HepG2 (cell line): Measurements from ENCODE around the gene PPP1R27. TPM values are rescaled to one million over a fixed set of nuclear protein-coding genes. Genes with fewer than 3 reads are reported as not detected.
A peak's percentile ranks its signal among the peaks of the same experiment; 100 is the strongest.

Source experiments
- BCL6 ChIP-seq: IDR thresholded peaks from 2 replicates; pipeline ENCODE4 v1.6.1; 2016; ENCODE audit warnings: missing genetic modification reagents, missing compliant biosample characterization
- CBX1 ChIP-seq: IDR thresholded peaks from one replicate; pipeline ENCODE4 v1.6.1; 2016; ENCODE audit warnings: antibody characterized with exemption, low read depth
- CC2D1A ChIP-seq: sonication (generic); formaldehyde crosslinking; IDR thresholded peaks from 2 replicates; pipeline ENCODE4 v1.8.1; 2023; ENCODE audit warnings: mild to moderate bottlenecking, missing genetic modification reagents
- CHD2 ChIP-seq: IDR thresholded peaks from 2 replicates; pipeline ENCODE4 v1.6.1; 2011; ENCODE audit warnings: low read depth, low read length, improper control_type of control experiment
- CSRNP2 ChIP-seq: sonication (generic); formaldehyde crosslinking; conservative IDR thresholded peaks from 2 replicates; pipeline ENCODE4 v1.8.0; 2022; ENCODE audit warnings: low read depth, missing genetic modification reagents
- FOXO1 ChIP-seq: sonication (generic); formaldehyde crosslinking; IDR thresholded peaks from 2 replicates; pipeline ENCODE4 v1.4.0; 2020; ENCODE audit warnings: missing genetic modification reagents
- GRHL1 ChIP-seq: sonication (generic); formaldehyde crosslinking; conservative IDR thresholded peaks from 2 replicates; pipeline ENCODE4 v1.8.0; 2022; ENCODE audit warnings: missing genetic modification reagents
- GTF2F1 ChIP-seq: fragments of 150-350 bp; IDR thresholded peaks from 2 replicates; pipeline ENCODE4 v1.6.1; 2014; ENCODE audit warnings: low read length
- HMG20A ChIP-seq: IDR thresholded peaks from 2 replicates; pipeline ENCODE4 v1.6.1; 2016; ENCODE audit warnings: borderline replicate concordance
- MEF2D ChIP-seq: sonication (generic); formaldehyde crosslinking; IDR thresholded peaks from 2 replicates; pipeline ENCODE4 v1.5.1; 2020; ENCODE audit warnings: mild to moderate bottlenecking, missing genetic modification reagents
- POLR2AphosphoS2 ChIP-seq: IDR thresholded peaks from 2 replicates; pipeline ENCODE4 v1.6.1; 2011; ENCODE audit warnings: low read depth, low read length, improper control_type of control experiment
- POLR2G ChIP-seq: fragments of 200-400 bp; formaldehyde crosslinking; IDR thresholded peaks from 2 replicates; pipeline ENCODE4 v1.6.1; 2018; ENCODE audit warnings: mild to moderate bottlenecking, low read depth, low read length, moderate library complexity
- SMAD9 ChIP-seq: sonication (generic); formaldehyde crosslinking; IDR thresholded peaks from 2 replicates; pipeline ENCODE4 v1.5.1; 2020; ENCODE audit warnings: mild to moderate bottlenecking, missing genetic modification reagents
- SOX13 ChIP-seq, 3 experiments: fragments of 450-650 bp in 1 of 3; sonication (generic) in 1 of 3; formaldehyde crosslinking in 1 of 3; IDR thresholded peaks in 2 of 3; conservative IDR thresholded peaks in 1 of 3; 2 replicates each; pipeline versions ENCODE4 v1.5.0 to v1.6.1; 2016 to 2020; ENCODE audit warnings: antibody characterized with exemption in 1 of 3, mild to moderate bottlenecking in 1 of 3, missing compliant biosample characterization in 1 of 3, missing genetic modification reagents in 1 of 3, moderate library complexity in 1 of 3
- TEF ChIP-seq: sonication (generic); formaldehyde crosslinking; IDR thresholded peaks from 2 replicates; pipeline ENCODE4 v1.5.0; 2020; ENCODE audit warnings: missing genetic modification reagents
- ZGPAT ChIP-seq: IDR thresholded peaks from 2 replicates; pipeline ENCODE4 v1.6.1; 2016; ENCODE audit warnings: mild to moderate bottlenecking
- ZNF33B ChIP-seq: sonication (generic); formaldehyde crosslinking; IDR thresholded peaks from 2 replicates; pipeline ENCODE4 v1.5.1; 2020; ENCODE audit warnings: mild to moderate bottlenecking, missing genetic modification reagents
- ZNF512 ChIP-seq: sonication (generic); formaldehyde crosslinking; IDR thresholded peaks from 2 replicates; pipeline ENCODE4 v1.4.0; 2020; ENCODE audit warnings: mild to moderate bottlenecking, missing genetic modification reagents
- ZNF550 ChIP-seq: sonication (generic); formaldehyde crosslinking; IDR thresholded peaks from 2 replicates; pipeline ENCODE4 v1.4.0; 2020; ENCODE audit warnings: mild to moderate bottlenecking, missing genetic modification reagents, borderline replicate concordance
- ZNF740 ChIP-seq: sonication (generic); formaldehyde crosslinking; IDR thresholded peaks from 2 replicates; pipeline ENCODE4 v1.4.0; 2020; ENCODE audit warnings: missing genetic modification reagents
- ZNF772 ChIP-seq: sonication (generic); formaldehyde crosslinking; IDR thresholded peaks from 2 replicates; pipeline ENCODE4 v1.5.0; 2020; ENCODE audit warnings: mild to moderate bottlenecking, missing genetic modification reagents
- polyA plus RNA-seq, 8 experiments: library from polyadenylated mRNA; depleted of rRNA in 3 of 8; stranded (reverse) in 7 of 8; unstranded in 1 of 8; fragments of >200 nt; fragmentation: Illumina TruSeq in 4 of 8; extraction: Trizol in 4 of 8; gene quantifications; 2 replicates each; pipeline versions ENCODE4 v1.2.1 to v1.2.3, GENCODE V29; 2011 to 2016; ENCODE audit warnings: low read depth in 4 of 8, missing spikeins in 1 of 8, mixed read lengths in 1 of 8; ENCODE audit not compliant: insufficient read depth in 1 of 8
- total RNA-seq, 5 experiments: library from RNA; depleted of rRNA; stranded (reverse); fragments of >200 nt; fragmentation: Illumina TruSeq; extraction: Trizol; gene quantifications; 2 replicates each; pipeline ENCODE4 v1.2.3, GENCODE V29; 2016; ENCODE audit warnings: low read depth in 1 of 5

PPP1R27 gene
- total and polyA plus RNA-seq, 2 of the 13 experiments (the other 11 are each of a cell fraction or from before 2014, with no cell fraction given), result 0.17 to 1.00 TPM

GRCh38 chr17:81833160-81833920 is 1.5 kb downstream of the PPP1R27 start, which contains the start of gene MCRIP1 (continued):
- TF ChIP-seq CSRNP2, result no peak; the same call in 1 of the 2 replicates
- no peak for TF ChIP-seq SMAD9
- TF ChIP-seq CHD2, result peak; percentile 66; the same call in 1 of the 2 replicates
- TF ChIP-seq ZNF512, result no peak
- TF ChIP-seq ZNF33B (CRISPR knock-in tag), result peak; percentile 98; the same call in 1 of the 2 replicates
- TF ChIP-seq ZNF740 (CRISPR knock-in tag), result 0 out of 2 replicates have a peak, but pooled peaks have one; percentile 60
- 0 out of 2 replicates have a peak, but pooled peaks have one; percentile 43 for TF ChIP-seq FOXO1 (CRISPR knock-in tag)
- no peak for TF ChIP-seq SOX13 (IDR thresholded peaks at IDR 0.05)
- TF ChIP-seq SOX13 (CRISPR knock-in tag; conservative IDR thresholded peaks at IDR 0.05 in 1 of 2, IDR thresholded peaks at IDR 0.05 in 1 of 2), result no peak; a peak in 1 of 4 replicates
- TF ChIP-seq ZNF550 (CRISPR knock-in tag), result peak; percentile 92; the same call in 1 of the 2 replicates
- TF ChIP-seq HMG20A (CRISPR knock-in tag), result no peak
- no peak for TF ChIP-seq CC2D1A
- TF ChIP-seq POLR2G, result peak; percentile 92
- no peak for TF ChIP-seq GRHL1 (CRISPR knock-in tag)
- TF ChIP-seq BCL6 (CRISPR knock-in tag), result peak; percentile 37
- peak; percentile 92 for TF ChIP-seq ZGPAT
- peak; percentile 8; the same call in 1 of the 2 replicates for TF ChIP-seq TEF (CRISPR knock-in tag)
- TF ChIP-seq ZNF772 (CRISPR knock-in tag), result peak; percentile 64; the same call in 1 of the 2 replicates
- no peak for TF ChIP-seq CBX1
- TF ChIP-seq GTF2F1, result no peak
- TF ChIP-seq MEF2D (CRISPR knock-in tag), result peak; percentile 36; the same call in 1 of the 2 replicates
- TF ChIP-seq POLR2AphosphoS2, result no peak
